ENCODE measurements around the gene MYOF. TPM values are rescaled to one million over a fixed set of nuclear protein-coding genes. Genes with fewer than 3 reads are reported as not detected.
A peak's percentile ranks its signal among the peaks of the same experiment; 100 is the strongest.
"Not testable (repeated sequence)": the region's sequence is repeated elsewhere in the genome, so short reads cannot be mapped to it uniquely, and the experiment has no call there.

Gene MYOF
- total RNA-seq, 1 donor from 2014 or later, result 243 TPM

DNA sequence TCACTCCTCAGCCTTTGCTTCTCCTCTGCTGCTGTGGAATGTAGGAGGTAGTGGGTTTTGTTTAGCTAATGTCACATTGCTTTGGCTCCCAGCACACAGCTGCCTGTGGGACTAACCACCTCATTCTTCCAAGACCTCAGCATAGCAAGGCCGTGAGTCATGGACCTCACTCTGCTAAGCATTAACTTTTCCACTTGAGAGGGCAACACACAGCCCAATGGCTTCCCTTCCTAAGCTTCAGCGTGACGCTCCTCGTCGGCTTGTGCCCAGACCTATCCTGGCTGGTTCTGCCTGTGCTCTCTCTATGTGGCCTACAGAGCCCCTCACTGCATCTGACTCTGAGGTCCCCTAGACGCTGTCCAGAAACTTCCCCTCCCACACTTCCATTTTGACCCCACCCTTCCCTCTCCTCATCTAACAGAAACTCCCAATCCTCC, 23.3 kb downstream of the MYOF start:
- peak; percentile 99 for DNase-seq (ENCODE audit: low read depth, low spot score)

GRCh38 chr10:93457511-93457910, 24.6 kb downstream of the MYOF start:
- DNase-seq (ENCODE audit: low read depth, low spot score), result no peak

- no peak for DNase-seq (ENCODE audit: low read depth, low spot score)
These were observed 25.7 kb downstream of the MYOF start for GRCh38 chr10:93456480-93456879.

- DNase-seq (ENCODE audit: low read depth, low spot score), result no peak
These were observed 27.4 kb downstream of the MYOF start for GRCh38 chr10:93454736-93455135.

GRCh38 chr10:93454146-93454545, 28.0 kb downstream of the MYOF start:
- no peak for DNase-seq (ENCODE audit: low read depth, low spot score)

- DNase-seq (ENCODE audit: low read depth, low spot score), result no peak
These were observed 30.0 kb downstream of the MYOF start for GRCh38 chr10:93452143-93452542.

- DNase-seq (ENCODE audit: low read depth, low spot score), result no peak
These were observed 30.7 kb downstream of the MYOF start for GRCh38 chr10:93451244-93451947.

GRCh38 chr10:93447970-93448369, 34.2 kb downstream of the MYOF start:
- DNase-seq (ENCODE audit: low read depth, low spot score), result no peak

DNA sequence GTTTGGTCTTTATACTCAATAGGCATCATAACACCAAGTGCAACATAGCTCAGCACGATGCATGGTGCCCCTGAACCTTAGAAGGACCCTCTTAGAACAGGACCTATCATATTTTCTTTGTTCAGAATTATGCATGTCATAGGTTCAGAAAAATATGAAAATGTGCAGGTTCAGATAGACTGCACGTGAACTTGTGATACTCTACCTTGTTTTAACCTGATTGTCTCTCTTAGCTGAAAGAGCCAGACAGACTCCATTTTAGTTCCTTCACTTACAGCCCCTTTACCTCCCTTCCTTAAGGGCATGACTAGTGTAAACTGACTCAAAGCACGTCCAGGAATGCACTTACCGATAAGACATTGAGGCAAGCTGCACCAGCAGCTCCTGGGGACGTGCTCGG, 35.1 kb downstream of the MYOF start:
- DNase-seq (ENCODE audit: low read depth, low spot score), result no peak

GRCh38 chr10:93445978-93446720, 36.0 kb downstream of the MYOF start:
- no peak for DNase-seq (ENCODE audit: low read depth, low spot score)

DNA sequence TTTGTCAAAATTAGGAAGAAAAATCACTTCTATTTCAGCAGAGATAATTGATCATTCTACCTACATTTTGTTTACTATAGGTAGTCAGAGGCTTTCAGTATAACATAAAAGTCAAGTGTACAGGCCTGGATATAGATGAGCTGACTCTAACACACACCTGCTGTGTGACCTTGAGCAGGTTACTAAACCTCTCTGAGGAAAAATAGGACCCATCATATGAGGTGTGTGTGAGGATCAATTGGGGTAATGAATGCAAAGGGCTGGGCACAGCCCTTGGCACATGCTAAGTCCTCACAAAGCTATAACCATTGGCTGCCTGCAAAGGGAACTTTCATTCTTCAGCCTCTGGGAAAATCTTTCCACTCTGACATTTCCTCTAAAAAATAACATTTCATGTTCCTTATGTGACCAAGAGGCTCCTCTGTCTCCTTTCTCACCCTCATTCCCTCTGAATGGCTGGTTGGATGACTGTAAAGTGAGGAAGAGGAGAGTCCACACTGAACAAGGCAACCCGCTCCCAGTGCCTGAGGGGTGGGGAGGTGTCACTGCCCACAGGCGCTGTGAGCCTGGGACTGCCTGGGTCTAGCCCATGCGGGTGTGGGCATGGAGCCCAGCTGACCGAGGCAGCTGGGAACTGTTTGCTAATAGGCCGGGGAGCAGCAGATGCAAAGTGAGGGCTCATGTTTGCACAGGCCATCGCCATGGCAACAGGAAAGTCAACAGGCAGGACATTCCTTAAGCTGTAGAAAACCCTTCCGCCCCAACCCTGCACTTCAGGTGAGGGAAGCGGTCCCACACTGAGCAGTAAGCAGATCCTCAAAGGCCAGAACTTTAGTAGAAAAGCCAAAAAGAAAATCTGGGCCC, 36.8 kb downstream of the MYOF start:
- DNase-seq (ENCODE audit: low read depth, low spot score), result peak; percentile 96

- DNase-seq (ENCODE audit: low read depth, low spot score), result no peak
These were observed 38.7 kb downstream of the MYOF start for GRCh38 chr10:93443481-93443880.

GRCh38 chr10:93442721-93443120, 39.4 kb downstream of the MYOF start:
- DNase-seq (ENCODE audit: low read depth, low spot score), result not testable (repeated sequence)

GRCh38 chr10:93440591-93441091, 41.5 kb downstream of the MYOF start:
- no peak for DNase-seq (ENCODE audit: low read depth, low spot score)

- no peak for DNase-seq (ENCODE audit: low read depth, low spot score)
These were observed 43.4 kb downstream of the MYOF start for GRCh38 chr10:93438613-93439253.

- no peak for DNase-seq (ENCODE audit: low read depth, low spot score)
These were observed 44.1 kb downstream of the MYOF start for GRCh38 chr10:93437946-93438612.

GRCh38 chr10:93437086-93437945, 44.8 kb downstream of the MYOF start:
- DNase-seq (ENCODE audit: low read depth, low spot score), result peak; percentile 97

- DNase-seq (ENCODE audit: low read depth, low spot score), result peak; percentile 91
These were observed 45.5 kb downstream of the MYOF start for GRCh38 chr10:93436591-93437085.

- no peak for DNase-seq (ENCODE audit: low read depth, low spot score)
These were observed 46.3 kb downstream of the MYOF start for GRCh38 chr10:93435621-93436397.

Measured in pulmonary artery endothelial cell (primary cell).